ENCODE data around the gene CRYBG3.

Gene CRYBG3

DNA sequence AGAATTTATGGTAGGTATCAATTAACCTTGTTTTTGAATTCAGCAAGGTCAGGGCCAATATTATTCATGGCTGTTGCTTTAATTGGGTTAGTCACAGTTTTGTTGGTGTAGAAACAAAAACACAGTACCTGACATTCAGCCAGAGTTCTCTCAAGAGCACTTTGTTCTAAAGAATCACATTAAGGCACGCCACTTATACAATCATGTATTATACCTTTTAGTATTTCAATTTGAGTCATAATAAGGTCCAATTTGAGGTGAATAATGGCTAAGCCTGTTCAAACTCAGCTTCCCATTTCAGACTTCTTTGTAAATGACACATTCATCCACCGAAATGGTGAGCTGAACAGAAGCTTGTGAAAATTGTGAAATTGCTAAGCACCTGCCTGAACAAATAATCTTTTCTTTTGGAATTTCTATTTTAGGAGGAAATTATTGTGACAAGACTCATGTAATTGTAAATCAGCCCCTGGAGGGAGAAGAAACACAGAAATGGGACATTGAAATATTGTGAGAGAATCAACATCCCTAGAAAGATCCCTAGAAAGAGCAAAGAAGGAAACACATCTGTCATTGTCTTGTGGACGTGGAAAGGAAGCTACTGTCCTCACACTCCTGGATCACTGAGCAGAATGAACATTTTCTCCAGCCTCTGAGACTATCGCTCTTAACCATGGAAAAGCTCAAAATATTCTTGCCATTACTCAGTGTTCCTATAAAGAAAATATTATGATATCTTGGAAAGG, 121.2 kb downstream of the CRYBG3 start:
- DNase-seq (ENCODE audit: low spot score) (no peak), ATAC-seq (ENCODE audit: low read depth) (no peak)
- H3K27ac ChIP-seq (ENCODE audit: poor library complexity, severe bottlenecking), result no peak overlapping the region
- H3K4me3 ChIP-seq (ENCODE audit: severe bottlenecking), result no peak overlapping the region
- no peaks in the 10 kb centered on the region for H3K4me1 ChIP-seq (ENCODE audit: insufficient read depth, poor library complexity, severe bottlenecking)
- TF ChIP-seq, protein P1, sequence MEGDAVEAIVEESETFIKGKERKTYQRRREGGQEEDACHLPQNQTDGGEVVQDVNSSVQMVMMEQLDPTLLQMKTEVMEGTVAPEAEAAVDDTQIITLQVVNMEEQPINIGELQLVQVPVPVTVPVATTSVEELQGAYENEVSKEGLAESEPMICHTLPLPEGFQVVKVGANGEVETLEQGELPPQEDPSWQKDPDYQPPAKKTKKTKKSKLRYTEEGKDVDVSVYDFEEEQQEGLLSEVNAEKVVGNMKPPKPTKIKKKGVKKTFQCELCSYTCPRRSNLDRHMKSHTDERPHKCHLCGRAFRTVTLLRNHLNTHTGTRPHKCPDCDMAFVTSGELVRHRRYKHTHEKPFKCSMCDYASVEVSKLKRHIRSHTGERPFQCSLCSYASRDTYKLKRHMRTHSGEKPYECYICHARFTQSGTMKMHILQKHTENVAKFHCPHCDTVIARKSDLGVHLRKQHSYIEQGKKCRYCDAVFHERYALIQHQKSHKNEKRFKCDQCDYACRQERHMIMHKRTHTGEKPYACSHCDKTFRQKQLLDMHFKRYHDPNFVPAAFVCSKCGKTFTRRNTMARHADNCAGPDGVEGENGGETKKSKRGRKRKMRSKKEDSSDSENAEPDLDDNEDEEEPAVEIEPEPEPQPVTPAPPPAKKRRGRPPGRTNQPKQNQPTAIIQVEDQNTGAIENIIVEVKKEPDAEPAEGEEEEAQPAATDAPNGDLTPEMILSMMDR (IDR thresholded peaks at IDR 0.05; ENCODE audit: poor library complexity, severe bottlenecking), result no peak
- H3K9me3 ChIP-seq (ENCODE audit: severe bottlenecking), result no peaks in the 10 kb centered on the region
- no peaks in the 10 kb centered on the region for H3K27me3 ChIP-seq (ENCODE audit: insufficient read depth, poor library complexity, severe bottlenecking)
- peaks cover 70% of the 10 kb centered on the region for H3K36me3 ChIP-seq (ENCODE audit: low read depth)

DNA sequence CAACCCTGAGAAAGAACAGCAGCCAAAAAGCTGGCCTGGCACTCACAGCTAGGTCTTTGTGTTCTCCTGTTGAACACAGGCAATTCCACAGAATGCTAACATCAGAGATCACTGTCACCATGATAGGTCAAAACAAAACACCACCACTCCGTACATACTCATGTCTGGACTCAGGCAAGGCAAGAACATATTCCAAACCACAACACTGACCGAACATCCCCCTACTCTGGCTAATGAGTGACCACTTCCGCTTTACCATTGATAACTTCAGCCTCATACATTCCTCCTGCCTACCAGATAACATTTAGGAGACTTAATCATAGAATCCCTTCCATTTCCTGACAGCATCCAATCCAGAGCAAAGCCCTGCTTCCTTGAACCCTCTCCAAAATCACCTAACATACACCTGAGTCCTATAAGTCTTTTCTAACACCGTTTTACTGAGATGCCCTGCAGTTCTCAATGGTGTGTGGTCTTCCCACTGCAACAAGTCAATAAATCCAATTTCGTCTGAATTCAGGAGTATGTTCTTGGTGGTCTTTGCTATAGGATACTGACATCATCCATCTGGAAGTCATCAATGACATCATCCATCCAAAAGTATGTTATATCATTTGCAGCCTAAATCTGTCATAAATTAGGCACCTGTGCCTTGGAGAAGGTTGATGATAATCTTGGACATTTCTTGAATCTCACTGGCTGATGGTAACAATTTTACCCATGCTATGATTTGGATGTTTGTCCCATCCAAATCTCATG, 126.7 kb downstream of the CRYBG3 start:
- H3K36me3 ChIP-seq (ENCODE audit: low read depth), result peaks cover 100% of the 10 kb centered on the region
- TF ChIP-seq, protein P1 (IDR thresholded peaks at IDR 0.05; ENCODE audit: poor library complexity, severe bottlenecking), result no peak

DNA sequence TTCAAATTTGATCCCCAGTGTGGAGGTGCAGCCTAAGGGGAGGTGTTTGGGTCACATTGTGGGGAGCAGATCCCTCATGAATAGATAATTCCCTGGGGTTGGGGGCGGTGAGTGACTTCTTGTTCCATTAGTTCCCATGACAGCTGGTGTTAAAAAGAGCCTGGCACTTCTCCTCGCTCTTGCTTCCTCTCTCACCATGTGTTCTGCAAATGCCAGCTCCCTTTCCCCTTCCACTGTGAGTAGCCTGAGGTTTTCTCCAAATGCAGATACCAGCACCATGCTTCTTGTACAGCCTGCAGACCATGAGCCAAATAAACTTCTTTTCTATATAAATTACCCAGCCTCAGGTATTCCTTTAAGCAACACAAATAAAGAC, 127.3 kb downstream of the CRYBG3 start:
- TF ChIP-seq, protein P1 (IDR thresholded peaks at IDR 0.05; ENCODE audit: poor library complexity, severe bottlenecking), result no peak
- DNase-seq (ENCODE audit: low spot score), result no peak
- no peak overlapping the region for H3K4me3 ChIP-seq (ENCODE audit: severe bottlenecking)
- peaks cover 100% of the 10 kb centered on the region for H3K36me3 ChIP-seq (ENCODE audit: low read depth)
- no peaks in the 10 kb centered on the region for H3K4me1 ChIP-seq (ENCODE audit: insufficient read depth, poor library complexity, severe bottlenecking)
- no peak for ATAC-seq (ENCODE audit: low read depth)
- no peaks in the 10 kb centered on the region for H3K9me3 ChIP-seq (ENCODE audit: severe bottlenecking)
- no peak overlapping the region for H3K27ac ChIP-seq (ENCODE audit: poor library complexity, severe bottlenecking)
- no peaks in the 10 kb centered on the region for H3K27me3 ChIP-seq (ENCODE audit: insufficient read depth, poor library complexity, severe bottlenecking)

More for the DNA sequence above, 126.7 kb downstream of the CRYBG3 start:
- no peak for DNase-seq (ENCODE audit: low spot score)
- Histone ChIP-seq H3K27me3 (ENCODE audit: insufficient read depth, poor library complexity, severe bottlenecking) (no peaks in the 10 kb centered on the region), H3K4me1 (ENCODE audit: insufficient read depth, poor library complexity, severe bottlenecking) (no peaks in the 10 kb centered on the region), H3K27ac (ENCODE audit: poor library complexity, severe bottlenecking) (no peak overlapping the region), H3K9me3 (ENCODE audit: severe bottlenecking) (no peaks in the 10 kb centered on the region), H3K4me3 (ENCODE audit: severe bottlenecking) (no peak overlapping the region)
- no peak for ATAC-seq (ENCODE audit: low read depth)

DNA sequence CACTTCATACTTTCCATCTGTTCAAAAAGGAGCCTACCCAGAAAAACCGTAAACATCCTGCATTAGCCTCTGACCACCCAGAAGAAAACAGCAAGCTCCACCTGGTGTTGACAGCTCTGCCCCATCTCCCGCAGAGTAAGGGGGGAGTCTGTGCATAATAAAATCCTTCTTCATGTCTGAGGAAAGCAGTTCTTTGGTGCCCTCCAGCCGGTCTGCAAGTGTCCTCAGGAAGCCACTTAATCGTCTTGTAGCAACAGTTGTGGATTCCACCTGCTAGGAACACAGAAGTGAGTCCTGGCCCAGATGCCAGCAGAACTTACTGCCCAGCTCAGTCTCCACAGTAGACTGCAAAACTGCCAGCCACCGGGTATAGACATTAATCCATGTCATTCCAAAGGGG, 127.9 kb downstream of the CRYBG3 start:
- Histone ChIP-seq H3K4me3 (ENCODE audit: severe bottlenecking) (no peak overlapping the region), H3K27me3 (ENCODE audit: insufficient read depth, poor library complexity, severe bottlenecking) (no peaks in the 10 kb centered on the region), H3K4me1 (ENCODE audit: insufficient read depth, poor library complexity, severe bottlenecking) (no peaks in the 10 kb centered on the region), H3K36me3 (ENCODE audit: low read depth) (peaks cover 99% of the 10 kb centered on the region), H3K9me3 (ENCODE audit: severe bottlenecking) (no peaks in the 10 kb centered on the region), H3K27ac (ENCODE audit: poor library complexity, severe bottlenecking) (no peak overlapping the region)
- TF ChIP-seq, protein P1 (IDR thresholded peaks at IDR 0.05; ENCODE audit: poor library complexity, severe bottlenecking), result no peak
- DNase-seq (ENCODE audit: low spot score) (no peak), ATAC-seq (ENCODE audit: low read depth) (no peak)

DNA sequence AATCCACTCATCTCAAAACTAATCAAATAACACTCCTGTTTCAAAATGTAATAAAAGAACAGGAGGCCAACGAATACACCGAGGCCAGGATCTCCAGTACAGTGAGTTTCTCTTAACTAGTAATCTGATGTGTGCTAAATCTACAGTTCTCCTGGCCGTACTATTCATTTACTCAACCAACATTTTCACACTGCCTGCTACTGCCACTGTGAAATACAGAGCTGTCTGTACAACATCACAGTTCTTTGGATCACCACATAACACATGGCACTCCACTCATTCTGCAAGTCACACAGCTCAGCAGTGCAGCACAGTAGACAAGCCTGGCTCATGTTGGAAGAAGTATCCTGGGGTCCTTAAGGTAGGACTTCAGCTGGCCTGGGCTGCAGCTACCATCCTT, 128.5 kb downstream of the CRYBG3 start:
- DNase-seq (ENCODE audit: low spot score) (no peak), ATAC-seq (ENCODE audit: low read depth) (no peak)
- Histone ChIP-seq H3K4me3 (ENCODE audit: severe bottlenecking) (no peak overlapping the region), H3K27me3 (ENCODE audit: insufficient read depth, poor library complexity, severe bottlenecking) (no peaks in the 10 kb centered on the region), H3K4me1 (ENCODE audit: insufficient read depth, poor library complexity, severe bottlenecking) (no peaks in the 10 kb centered on the region), H3K27ac (ENCODE audit: poor library complexity, severe bottlenecking) (no peak overlapping the region), H3K9me3 (ENCODE audit: severe bottlenecking) (no peaks in the 10 kb centered on the region), H3K36me3 (ENCODE audit: low read depth) (peaks cover 97% of the 10 kb centered on the region)
- TF ChIP-seq, protein P1 (IDR thresholded peaks at IDR 0.05; ENCODE audit: poor library complexity, severe bottlenecking), result no peak
